CD4-positive, CD25-positive, alpha-beta regulatory T cell (primary cell): ENCODE data around the gene ARHGDIA. TPM values are rescaled to one million over a fixed set of nuclear protein-coding genes. Genes with fewer than 3 reads are reported as not detected.
"Not testable (repeated sequence)": the region's sequence is repeated elsewhere in the genome, so short reads cannot be mapped to it uniquely, and the experiment has no call there.

Experiments
- ATAC-seq, 2 donors: fragments of 150-1000 bp; cut with Tn5 transposase; one replicate each; pipeline ENCODE4 v1.10.0; 2021; ENCODE audit warnings: low read depth in 2 of 2, moderate number of reproducible peaks in 2 of 2, moderate library complexity in 1 of 2
- DNase-seq, 3 donors: peaks; one replicate each; pipeline versions ENCODE4 v3.0.0 to v3.0.0-alpha.2; 2012 to 2022; ENCODE audit warnings: mixed read lengths in 1 of 3
- H3K27ac ChIP-seq: one replicate; pipeline ENCODE4 v1.7.0; 2013; ENCODE audit warnings: mild to moderate bottlenecking, low read length; ENCODE audit not compliant: insufficient read depth, poor library complexity, severe bottlenecking
- H3K27me3 ChIP-seq: one replicate; pipeline ENCODE4 v1.7.0; 2013; ENCODE audit warnings: low read length; ENCODE audit not compliant: control insufficient read depth, insufficient read depth
- H3K36me3 ChIP-seq: one replicate; pipeline ENCODE4 v1.7.0; 2013; ENCODE audit warnings: mild to moderate bottlenecking, low read length, moderate library complexity; ENCODE audit not compliant: control insufficient read depth, insufficient read depth
- H3K4me1 ChIP-seq: 2 replicates; pipeline ENCODE4 v1.7.0; 2013; ENCODE audit warnings: mild to moderate bottlenecking, low read length; ENCODE audit not compliant: insufficient read depth, control insufficient read depth, poor library complexity, severe bottlenecking
- H3K4me3 ChIP-seq: one replicate; pipeline ENCODE4 v1.7.0; 2013; ENCODE audit warnings: low read depth, mild to moderate bottlenecking, low read length, moderate library complexity
- H3K9me3 ChIP-seq, 2 experiments: 1 replicate in 1 of 2; 2 replicates in 1 of 2; pipeline ENCODE4 v1.7.0; 2013; ENCODE audit warnings: low read length in 2 of 2, mild to moderate bottlenecking in 1 of 2, moderate library complexity in 1 of 2; ENCODE audit not compliant: control insufficient read depth in 2 of 2
- H3K27ac Mint-ChIP-seq, 3 donors: one replicate each; pipeline ENCODE4 v1.8.0; 2020 to 2022; ENCODE audit warnings: mild to moderate bottlenecking in 3 of 3, mixed read lengths in 3 of 3, moderate library complexity in 2 of 3
- H3K27me3 Mint-ChIP-seq: one replicate; pipeline ENCODE4 v1.8.0; 2022; ENCODE audit warnings: mild to moderate bottlenecking, mixed read lengths
- H3K36me3 Mint-ChIP-seq: one replicate; pipeline ENCODE4 v1.8.0; 2020; ENCODE audit warnings: mixed read lengths
- H3K4me1 Mint-ChIP-seq, 4 donors: one replicate each; pipeline ENCODE4 v1.8.0; 2020 to 2022; ENCODE audit warnings: mixed read lengths in 4 of 4, mild to moderate bottlenecking in 1 of 4
- H3K4me3 Mint-ChIP-seq, 4 donors: one replicate each; pipeline ENCODE4 v1.8.0; 2020 to 2022; ENCODE audit warnings: mild to moderate bottlenecking in 4 of 4, mixed read lengths in 4 of 4, moderate library complexity in 3 of 4
- H3K9me3 Mint-ChIP-seq, 7 donors: one replicate each; pipeline ENCODE4 v1.8.0; 2020 to 2022; ENCODE audit warnings: mixed read lengths in 7 of 7, mild to moderate bottlenecking in 3 of 7, moderate library complexity in 2 of 7
- polyA plus RNA-seq, 4 donors: library from polyadenylated mRNA; unstranded; fragments of 300-500 nt; fragmentation: Illumina TruSeq; gene quantifications; one replicate each; pipeline ENCODE4 v1.2.3, GENCODE V29; 2021
- total RNA-seq: library from RNA; stranded (reverse); gene quantifications from one replicate; pipeline ENCODE4 v1.2.3, GENCODE V29; 2022

Gene ARHGDIA
- total and polyA plus RNA-seq, 5 donors from 2014 or later: 91.4 to 578 (median 107) TPM

DNA sequence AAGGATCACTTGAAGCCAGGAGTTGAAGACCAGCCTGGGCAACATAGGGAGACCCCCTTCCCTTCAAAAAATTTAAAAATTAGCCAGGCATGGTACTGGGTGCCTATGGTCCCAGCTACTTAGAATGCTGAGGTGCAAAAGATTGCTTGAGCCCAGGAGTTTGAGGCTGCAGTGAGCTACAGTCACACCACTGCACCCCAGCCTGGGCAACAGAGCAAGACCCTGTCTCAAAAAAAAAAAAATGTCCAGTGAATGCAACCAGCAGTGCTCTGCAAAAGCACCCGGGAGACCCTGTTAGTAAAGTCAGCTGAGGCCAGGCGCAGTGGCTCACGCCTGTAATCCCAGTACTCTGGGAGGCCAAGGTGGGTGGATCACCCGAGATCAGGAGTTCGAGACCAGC, 31.1 kb downstream of the ARHGDIA start:
- not testable (repeated sequence) for H3K4me3 ChIP-seq, H3K9me3 Mint-ChIP-seq, DNase-seq, H3K4me3 Mint-ChIP-seq, H3K4me1 Mint-ChIP-seq, H3K9me3 ChIP-seq, H3K27ac ChIP-seq, H3K36me3 Mint-ChIP-seq, H3K27me3 ChIP-seq, H3K4me1 ChIP-seq, H3K27ac Mint-ChIP-seq, ATAC-seq, H3K27me3 Mint-ChIP-seq
- peaks cover 19% of the 10 kb centered on the region for H3K36me3 ChIP-seq

GRCh38 chr17:81839301-81839700, 31.8 kb downstream of the ARHGDIA start:
- Mint-ChIP-seq H3K9me3 (no peaks in the 10 kb centered on the region), H3K27ac (no peak overlapping the region), H3K4me1 (no peaks in the 10 kb centered on the region), H3K4me3 (no peak overlapping the region), H3K36me3 (no peaks in the 10 kb centered on the region), H3K27me3 (no peaks in the 10 kb centered on the region)
- no peak overlapping the region for H3K27ac ChIP-seq
- H3K27me3 ChIP-seq: no peaks in the 10 kb centered on the region
- H3K4me3 ChIP-seq: no peak overlapping the region
- ATAC-seq (no peak), DNase-seq (no peak)
- no peaks in the 10 kb centered on the region for H3K4me1 ChIP-seq
- H3K9me3 ChIP-seq: no peaks in the 10 kb centered on the region
- peaks cover 11% of the 10 kb centered on the region for H3K36me3 ChIP-seq

- peaks cover 3% of the 10 kb centered on the region for H3K4me1 ChIP-seq
- Mint-ChIP-seq H3K4me3 (no peak overlapping the region), H3K9me3 (no peaks in the 10 kb centered on the region), H3K4me1 (peaks cover 0 to under 1% (median 0%) of the 10 kb centered on the region in 4 donors), H3K27me3 (no peaks in the 10 kb centered on the region), H3K36me3 (no peaks in the 10 kb centered on the region), H3K27ac (no peak overlapping the region)
- peaks cover 8% of the 10 kb centered on the region for H3K36me3 ChIP-seq
- no peak overlapping the region for H3K4me3 ChIP-seq
- no peak for DNase-seq
- no peak overlapping the region for H3K27ac ChIP-seq
- no peak for ATAC-seq
- no peaks in the 10 kb centered on the region for H3K27me3 ChIP-seq
- no peaks in the 10 kb centered on the region for H3K9me3 ChIP-seq
Measured at GRCh38 chr17:81838753-81839255, 32.3 kb downstream of the ARHGDIA start.

- ATAC-seq: no peak
- Mint-ChIP-seq H3K36me3 (no peaks in the 10 kb centered on the region), H3K4me3 (peak overlapping the region in 1 of 4 donors; percentile 77), H3K27me3 (no peaks in the 10 kb centered on the region), H3K4me1 (peaks cover 0 to 4% (median under 1%) of the 10 kb centered on the region in 4 donors), H3K9me3 (no peaks in the 10 kb centered on the region), H3K27ac (no peak overlapping the region)
- DNase-seq: no peak
- H3K4me3 ChIP-seq: no peak overlapping the region
- no peaks in the 10 kb centered on the region for H3K9me3 ChIP-seq
- no peaks in the 10 kb centered on the region for H3K36me3 ChIP-seq
- peaks cover 9% of the 10 kb centered on the region for H3K4me1 ChIP-seq
- H3K27ac ChIP-seq: no peak overlapping the region
- no peaks in the 10 kb centered on the region for H3K27me3 ChIP-seq
Measured at GRCh38 chr17:81837641-81838040, 33.5 kb downstream of the ARHGDIA start.

DNA sequence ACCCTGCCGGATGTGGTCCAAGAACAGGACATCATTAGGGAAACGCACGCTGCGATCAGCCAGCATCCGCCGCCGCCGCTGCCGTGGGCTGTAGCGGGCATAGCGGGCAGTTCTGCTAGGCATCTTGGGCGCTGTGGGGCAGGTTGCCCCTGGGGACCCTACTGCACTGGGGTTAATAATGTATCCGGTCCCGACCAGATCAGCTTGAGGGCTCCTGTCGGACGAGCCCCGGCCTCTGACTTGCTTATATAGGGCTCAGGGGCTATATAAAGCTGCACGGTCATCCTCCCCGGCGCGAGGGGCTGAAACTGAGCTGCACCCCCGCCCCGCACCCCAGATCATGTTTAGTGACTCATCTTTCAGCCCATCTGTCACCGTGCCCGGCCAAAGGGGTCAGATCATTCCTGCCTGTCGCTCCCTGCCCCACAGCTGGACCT, 36.3 kb downstream of the ARHGDIA start, which contains the start of gene PPP1R27:
PPP1R27 (minus strand) TSS at position 220 of the 437 bp plus-strand sequence; CDS start at position 123, 97 bp downstream.
- peaks cover 5 to 19% (median 9%) of the 10 kb centered on the region in 4 donors for H3K4me1 Mint-ChIP-seq
- DNase-seq (no peak), ATAC-seq (no peak)
- H3K27ac Mint-ChIP-seq: peak within 1 kb of the TSS; percentile 88 to 91 (median 88)
- H3K4me1 ChIP-seq: peaks cover 24% of the 10 kb centered on the region
- no peak within 1 kb of the TSS for H3K4me3 ChIP-seq
- H3K36me3 ChIP-seq: no peaks in the 10 kb centered on the region
- H3K27me3 Mint-ChIP-seq: no peaks in the 10 kb centered on the region
- peak within 1 kb of the TSS; percentile 83 to 92 (median 88) for H3K4me3 Mint-ChIP-seq
- H3K9me3 ChIP-seq: no peaks in the 10 kb centered on the region
- no peaks in the 10 kb centered on the region for H3K27me3 ChIP-seq
- no peaks in the 10 kb centered on the region for H3K36me3 Mint-ChIP-seq
- H3K9me3 Mint-ChIP-seq: no peaks in the 10 kb centered on the region
- H3K27ac ChIP-seq: peak within 1 kb of the TSS; percentile 92

GRCh38 chr17:81833921-81834830, 37.0 kb downstream of the ARHGDIA start:
- H3K9me3 ChIP-seq: no peaks in the 10 kb centered on the region
- no peaks in the 10 kb centered on the region for H3K27me3 Mint-ChIP-seq
- peaks cover 5 to 23% (median 9%) of the 10 kb centered on the region in 4 donors for H3K4me1 Mint-ChIP-seq
- H3K36me3 ChIP-seq: no peaks in the 10 kb centered on the region
- peak overlapping the region; percentile 83 to 92 (median 88) for H3K4me3 Mint-ChIP-seq
- H3K27ac Mint-ChIP-seq: peak overlapping the region; percentile 88 to 91 (median 88)
- peak in 1 of 3 donors; percentile 5 for DNase-seq
- no peaks in the 10 kb centered on the region for H3K9me3 Mint-ChIP-seq
- H3K27me3 ChIP-seq: no peaks in the 10 kb centered on the region
- no peak for ATAC-seq
- H3K36me3 Mint-ChIP-seq: no peaks in the 10 kb centered on the region
- H3K27ac ChIP-seq: peak overlapping the region; percentile 92
- peaks cover 24% of the 10 kb centered on the region for H3K4me1 ChIP-seq
- no peak overlapping the region for H3K4me3 ChIP-seq

GRCh38 chr17:81833160-81833920, 37.8 kb downstream of the ARHGDIA start, which contains the start of gene MCRIP1:
MCRIP1 (minus strand) TSS chr17:81833291; CDS start chr17:81824506, 8,785 bp downstream.
- H3K27ac Mint-ChIP-seq: peak within 1 kb of the TSS; percentile 88 to 98 (median 93)
- Histone ChIP-seq H3K27me3 (no peaks in the 10 kb centered on the region), H3K9me3 (no peaks in the 10 kb centered on the region), H3K36me3 (no peaks in the 10 kb centered on the region), H3K4me1 (peaks cover 24% of the 10 kb centered on the region), H3K27ac (peak within 1 kb of the TSS; percentile 92), H3K4me3 (peak within 1 kb of the TSS; percentile 71)
- ATAC-seq: peak; percentile 79 to 81
- H3K4me1 Mint-ChIP-seq: peaks cover 5 to 25% (median 11%) of the 10 kb centered on the region in 4 donors
- no peaks in the 10 kb centered on the region for H3K9me3 Mint-ChIP-seq
- no peaks in the 10 kb centered on the region for H3K27me3 Mint-ChIP-seq
- DNase-seq: peak; percentile 91 to 95 (median 91)
- H3K4me3 Mint-ChIP-seq: peak within 1 kb of the TSS; percentile 91 to 97 (median 95)
- no peaks in the 10 kb centered on the region for H3K36me3 Mint-ChIP-seq
